Activated naive CD8-positive, alpha-beta T cell (primary cell): Measurements from ENCODE around the gene RND2.
"Not testable (repeated sequence)": the region's sequence is repeated elsewhere in the genome, so short reads cannot be mapped to it uniquely, and the experiment has no call there.

ENCODE experiments used
- H3K27ac Mint-ChIP-seq: one replicate; pipeline ENCODE4 v1.8.0; 2021; ENCODE audit warnings: mixed read lengths
- H3K27me3 Mint-ChIP-seq: one replicate; pipeline ENCODE4 v1.8.0; 2021; ENCODE audit warnings: mixed read lengths
- H3K36me3 Mint-ChIP-seq: one replicate; pipeline ENCODE4 v1.8.0; 2021; ENCODE audit warnings: mixed read lengths
- H3K4me1 Mint-ChIP-seq: one replicate; pipeline ENCODE4 v1.8.0; 2021; ENCODE audit warnings: low read depth, mixed read lengths
- H3K4me3 Mint-ChIP-seq: one replicate; pipeline ENCODE4 v1.8.0; 2021; ENCODE audit warnings: mild to moderate bottlenecking, mixed read lengths
- H3K9me3 Mint-ChIP-seq: one replicate; pipeline ENCODE4 v1.8.0; 2021; ENCODE audit warnings: low read depth, mixed read lengths

The RND2 gene

DNA sequence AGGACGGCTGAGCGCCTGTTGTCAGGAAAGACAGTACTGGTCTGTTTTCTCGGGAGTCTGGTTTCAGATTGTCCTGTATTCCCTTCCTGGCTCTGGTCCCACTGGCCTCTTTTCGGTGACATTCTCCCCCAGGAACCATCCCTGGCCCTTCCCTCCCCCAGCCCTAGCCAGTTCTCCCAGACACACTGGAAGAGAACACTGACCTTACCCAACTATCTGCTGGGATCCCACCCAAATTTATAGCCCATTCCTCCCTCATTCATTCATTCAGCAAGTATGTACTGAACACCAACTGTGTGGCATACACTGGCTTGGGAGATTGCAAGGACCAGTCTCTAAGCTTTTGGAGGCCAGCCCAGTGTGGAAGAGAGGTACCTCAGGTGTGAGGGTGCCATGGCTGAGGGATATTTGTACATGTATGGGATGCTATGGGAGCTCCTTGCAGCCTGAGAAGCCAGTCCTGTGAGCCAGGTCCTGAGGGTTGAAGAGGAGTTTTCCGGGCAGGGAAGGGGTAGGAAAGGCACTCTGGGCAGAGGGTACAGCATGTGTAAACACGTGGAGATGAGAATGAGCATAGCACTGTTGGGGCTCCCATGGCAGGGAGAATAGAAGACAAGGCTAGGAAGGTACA, 5.2 kb downstream of the RND2 start:
- H3K27ac Mint-ChIP-seq = peak overlapping the region; percentile 52
- no peaks in the 10 kb centered on the region for H3K27me3 Mint-ChIP-seq
- no peaks in the 10 kb centered on the region for H3K9me3 Mint-ChIP-seq
- H3K36me3 Mint-ChIP-seq = no peaks in the 10 kb centered on the region
- no peaks in the 10 kb centered on the region for H3K4me1 Mint-ChIP-seq
- H3K4me3 Mint-ChIP-seq = no peak overlapping the region

DNA sequence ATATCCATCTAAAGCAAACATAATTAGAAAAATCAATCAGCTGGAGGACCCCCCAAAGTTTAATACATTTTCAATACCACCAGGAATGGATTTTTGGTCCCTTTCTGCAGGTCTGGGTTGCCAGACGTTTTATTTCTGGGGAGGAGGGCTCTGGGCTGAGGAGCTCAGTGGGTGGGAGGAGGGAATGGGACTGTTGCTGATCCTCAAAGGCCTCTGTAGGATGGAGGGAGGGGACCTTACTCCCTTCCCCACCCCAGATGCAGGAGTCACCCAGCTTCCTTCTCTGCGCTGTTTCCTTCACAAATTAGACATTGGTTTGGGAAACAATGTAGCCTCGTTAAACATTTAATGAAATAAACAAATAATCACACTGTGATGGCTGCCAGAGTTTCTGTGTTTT, 6.6 kb downstream of the RND2 start:
- Mint-ChIP-seq H3K4me1 (no peaks in the 10 kb centered on the region), H3K27me3 (no peaks in the 10 kb centered on the region), H3K36me3 (no peaks in the 10 kb centered on the region), H3K9me3 (no peaks in the 10 kb centered on the region), H3K4me3 (no peak overlapping the region), H3K27ac (no peak overlapping the region)

GRCh38 chr17:43033948-43034881, 9.2 kb downstream of the RND2 start:
- H3K4me1 Mint-ChIP-seq = no peaks in the 10 kb centered on the region
- H3K4me3 Mint-ChIP-seq = no peak overlapping the region
- no peaks in the 10 kb centered on the region for H3K27me3 Mint-ChIP-seq
- no peaks in the 10 kb centered on the region for H3K36me3 Mint-ChIP-seq
- no peak overlapping the region for H3K27ac Mint-ChIP-seq
- H3K9me3 Mint-ChIP-seq = no peaks in the 10 kb centered on the region

- Mint-ChIP-seq H3K9me3 (no peaks in the 10 kb centered on the region), H3K36me3 (no peaks in the 10 kb centered on the region), H3K27me3 (no peaks in the 10 kb centered on the region), H3K4me1 (no peaks in the 10 kb centered on the region), H3K27ac (no peak overlapping the region), H3K4me3 (no peak overlapping the region)
Observed at GRCh38 chr17:43034894-43035293, 9.9 kb downstream of the RND2 start.

DNA sequence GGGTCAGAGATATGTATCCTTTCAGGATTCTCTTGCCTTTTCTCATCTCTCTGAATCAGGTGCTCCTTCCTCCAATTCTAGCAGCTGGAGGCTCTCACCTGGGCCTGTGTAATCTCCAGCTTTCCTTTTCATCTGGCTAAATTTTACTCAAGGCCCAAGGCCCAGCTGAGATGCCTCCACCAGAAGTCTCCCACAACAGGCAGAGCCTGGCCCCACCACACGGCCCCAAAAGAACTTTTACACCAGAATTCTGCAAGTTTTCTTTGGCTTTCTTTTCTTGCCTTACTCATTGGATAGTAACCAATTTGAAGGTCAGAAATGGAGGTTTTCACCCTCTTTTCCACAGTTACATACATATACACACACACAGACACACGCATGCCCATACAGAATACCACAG, 14.6 kb downstream of the RND2 start:
- Mint-ChIP-seq H3K4me1 (no peaks in the 10 kb centered on the region), H3K27ac (no peak overlapping the region), H3K4me3 (no peak overlapping the region), H3K9me3 (no peaks in the 10 kb centered on the region), H3K27me3 (no peaks in the 10 kb centered on the region), H3K36me3 (peaks cover 2% of the 10 kb centered on the region)

GRCh38 chr17:43040655-43041054, 15.6 kb downstream of the RND2 start:
- no peaks in the 10 kb centered on the region for H3K9me3 Mint-ChIP-seq

DNA sequence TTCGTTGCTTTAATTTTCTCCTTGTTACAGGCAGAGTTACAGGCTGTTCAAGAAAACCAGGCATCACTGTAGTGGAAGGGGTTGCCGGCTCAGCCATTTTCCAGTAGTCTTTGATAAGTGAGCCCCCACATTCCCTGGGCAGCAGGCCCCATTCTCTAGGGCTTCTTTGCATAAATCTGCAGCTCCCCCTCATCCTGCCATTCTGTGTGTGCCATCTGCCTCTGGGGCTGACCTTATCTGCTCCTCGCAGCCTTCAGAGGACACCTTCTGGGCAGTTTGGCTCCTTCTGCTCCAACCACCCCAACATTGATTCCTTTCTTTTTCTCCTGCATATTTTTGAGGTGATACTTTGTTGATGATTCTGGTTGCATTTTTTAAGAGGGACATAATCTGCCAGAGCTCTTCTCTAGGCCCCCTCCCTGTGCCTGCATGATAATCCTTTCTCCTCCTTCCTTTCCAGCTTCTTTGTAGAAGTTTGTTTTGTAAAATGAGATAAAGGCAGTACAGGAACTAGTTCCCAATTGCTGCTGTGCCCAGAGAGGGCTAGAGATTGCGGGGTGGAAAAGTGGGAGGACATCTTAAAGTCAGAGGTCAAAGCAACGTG, 17.1 kb downstream of the RND2 start:
- H3K4me1 Mint-ChIP-seq = no peaks in the 10 kb centered on the region

More at GRCh38 chr17:43040655-43041054, 15.6 kb downstream of the RND2 start:
- peaks cover 2% of the 10 kb centered on the region for H3K36me3 Mint-ChIP-seq
- H3K4me1 Mint-ChIP-seq = no peaks in the 10 kb centered on the region
- no peaks in the 10 kb centered on the region for H3K27me3 Mint-ChIP-seq
- H3K27ac Mint-ChIP-seq = peak overlapping the region; percentile 41
- no peak overlapping the region for H3K4me3 Mint-ChIP-seq

GRCh38 chr17:43043307-43043706, 18.3 kb downstream of the RND2 start:
- Mint-ChIP-seq H3K4me3 (no peak overlapping the region), H3K27ac (no peak overlapping the region), H3K4me1 (no peaks in the 10 kb centered on the region), H3K9me3 (no peaks in the 10 kb centered on the region), H3K36me3 (peaks cover 4% of the 10 kb centered on the region), H3K27me3 (no peaks in the 10 kb centered on the region)

More for the DNA sequence above, 17.1 kb downstream of the RND2 start:
- Mint-ChIP-seq H3K27me3 (no peaks in the 10 kb centered on the region), H3K27ac (no peak overlapping the region), H3K4me3 (no peak overlapping the region), H3K9me3 (no peaks in the 10 kb centered on the region), H3K36me3 (peaks cover 2% of the 10 kb centered on the region)

DNA sequence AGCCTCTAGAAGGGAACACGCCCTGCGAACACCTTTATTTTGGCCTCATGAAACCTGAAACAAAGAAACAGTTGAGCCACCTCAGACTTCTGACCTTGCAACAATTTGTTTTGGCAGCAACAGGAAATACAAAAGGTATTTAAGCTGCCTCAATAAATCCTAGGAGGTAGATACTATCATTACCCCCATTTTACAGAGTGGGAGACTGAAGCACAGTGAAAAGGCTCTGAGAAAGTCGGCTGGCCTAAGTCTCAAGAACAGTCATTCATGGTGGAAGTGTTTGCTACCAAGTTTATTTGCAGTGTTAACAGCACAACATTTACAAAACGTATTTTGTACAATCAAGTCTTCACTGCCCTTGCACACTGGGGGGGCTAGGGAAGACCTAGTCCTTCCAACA, 19.0 kb downstream of the RND2 start:
- no peak overlapping the region for H3K27ac Mint-ChIP-seq
- H3K9me3 Mint-ChIP-seq = no peaks in the 10 kb centered on the region
- no peaks in the 10 kb centered on the region for H3K27me3 Mint-ChIP-seq
- peaks cover 4% of the 10 kb centered on the region for H3K36me3 Mint-ChIP-seq
- H3K4me3 Mint-ChIP-seq = no peak overlapping the region
- H3K4me1 Mint-ChIP-seq = no peaks in the 10 kb centered on the region

- H3K4me3 Mint-ChIP-seq = no peak overlapping the region
- H3K4me1 Mint-ChIP-seq = no peaks in the 10 kb centered on the region
- H3K27me3 Mint-ChIP-seq = no peaks in the 10 kb centered on the region
- H3K9me3 Mint-ChIP-seq = no peaks in the 10 kb centered on the region
- H3K36me3 Mint-ChIP-seq = peaks cover 11% of the 10 kb centered on the region
- H3K27ac Mint-ChIP-seq = no peak overlapping the region
Observed at GRCh38 chr17:43051969-43052368, 26.9 kb downstream of the RND2 start.

- not testable (repeated sequence) for H3K27me3 Mint-ChIP-seq, H3K9me3 Mint-ChIP-seq, H3K27ac Mint-ChIP-seq, H3K4me3 Mint-ChIP-seq, H3K4me1 Mint-ChIP-seq
- peaks cover 10% of the 10 kb centered on the region for H3K36me3 Mint-ChIP-seq
Observed at GRCh38 chr17:43053008-43053407, 28.0 kb downstream of the RND2 start.

GRCh38 chr17:43056051-43056450, 31.0 kb downstream of the RND2 start:
- Mint-ChIP-seq H3K27me3 (no peaks in the 10 kb centered on the region), H3K27ac (no peak overlapping the region), H3K4me3 (no peak overlapping the region), H3K9me3 (no peaks in the 10 kb centered on the region), H3K4me1 (no peaks in the 10 kb centered on the region), H3K36me3 (peaks cover 8% of the 10 kb centered on the region)

- Mint-ChIP-seq H3K4me1 (no peaks in the 10 kb centered on the region), H3K36me3 (peaks cover 6% of the 10 kb centered on the region), H3K9me3 (no peaks in the 10 kb centered on the region), H3K27ac (no peak overlapping the region), H3K27me3 (no peaks in the 10 kb centered on the region), H3K4me3 (no peak overlapping the region)
Observed at GRCh38 chr17:43062984-43063638, 38.1 kb downstream of the RND2 start.

DNA sequence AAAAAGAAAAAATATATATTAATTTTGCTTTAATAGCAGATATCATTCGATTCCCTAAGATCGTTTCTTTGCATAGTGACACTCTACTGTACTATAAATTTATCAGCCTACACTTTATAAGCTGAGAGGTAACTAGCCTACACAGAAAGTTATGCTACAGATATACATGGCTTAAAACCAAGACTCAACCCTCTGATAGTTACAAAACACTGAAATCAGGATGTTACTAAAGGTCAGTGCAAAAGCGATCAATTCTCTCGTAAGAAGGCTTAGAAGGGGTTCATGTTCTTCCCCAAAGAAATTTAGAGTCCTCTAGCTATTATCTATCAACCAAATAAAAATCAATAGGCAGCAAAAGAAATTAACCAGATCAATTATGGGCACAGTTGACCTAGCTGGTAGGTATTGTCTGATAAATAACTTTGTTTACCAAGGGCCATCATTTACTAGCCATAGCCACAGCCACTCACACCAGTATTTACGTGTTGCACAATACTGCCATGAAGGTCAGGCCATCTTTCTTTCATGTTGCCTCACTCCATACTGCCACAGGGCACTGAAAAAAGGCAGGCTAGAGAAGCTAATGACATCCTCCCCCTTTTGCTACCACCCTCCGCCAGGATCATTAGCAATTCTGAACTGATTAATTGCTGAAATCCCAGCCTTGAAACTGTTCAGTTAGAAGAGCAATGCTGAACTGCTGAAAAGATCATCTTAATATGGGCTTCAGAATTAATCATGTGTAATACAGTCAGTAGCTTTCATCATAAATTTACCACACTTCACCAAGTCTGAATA, 43.7 kb downstream of the RND2 start:
- Mint-ChIP-seq H3K9me3 (no peaks in the 10 kb centered on the region), H3K27me3 (no peaks in the 10 kb centered on the region), H3K4me3 (no peak overlapping the region), H3K4me1 (no peaks in the 10 kb centered on the region), H3K27ac (no peak overlapping the region), H3K36me3 (peaks cover 3% of the 10 kb centered on the region)
